Measurements from ENCODE around the gene ZFYVE21. TPM values are rescaled to one million over a fixed set of nuclear protein-coding genes. Genes with fewer than 3 reads are reported as not detected.
A peak's percentile ranks its signal among the peaks of the same experiment; 100 is the strongest.

Gene ZFYVE21
- total and polyA plus RNA-seq, 7 donors = 14.0 to 27.1 (median 19.9) TPM

- no peak for TF ChIP-seq CTCF (IDR thresholded peaks at IDR 0.05)
- peak overlapping the region; percentile 39 for H3K27ac ChIP-seq
- H3K36me3 ChIP-seq (ENCODE audit: insufficient read depth in 1 of 2, low read depth in 1 of 2) = peaks cover 0 to 74% of the 10 kb centered on the region in 2 donors
- peak; percentile 67 to 80 for DNase-seq
- WGBS, 3 donors = 46 to 66% (median 51%) methylated on average over 15 of the region's 15 CpGs
- peak; percentile 89 to 91 (median 90) for ATAC-seq
- H3K4me3 ChIP-seq = no peak overlapping the region
- intact Hi-C loops (cut with DNase I) = no loop called here
- no peaks in the 10 kb centered on the region for H3K9me3 ChIP-seq
- peaks cover 20% of the 10 kb centered on the region for H3K4me1 ChIP-seq
- no peaks in the 10 kb centered on the region for H3K27me3 ChIP-seq (ENCODE audit: insufficient read depth in 3 of 3, low read length in 2 of 3)
Observed at GRCh38 chr14:103730490-103731035, 15.0 kb downstream of the ZFYVE21 start.

- ATAC-seq (no peak), DNase-seq (peak in 1 of 2 donors; percentile 6)
- WGBS, 3 donors = 91 to 93% (median 91%) methylated on average over 15 of the region's 15 CpGs
- TF ChIP-seq CTCF (IDR thresholded peaks at IDR 0.05) = no peak
- no peak overlapping the region for H3K4me3 ChIP-seq
- peaks cover 20% of the 10 kb centered on the region for H3K4me1 ChIP-seq
- H3K9me3 ChIP-seq = no peaks in the 10 kb centered on the region
- peaks cover 0 to 76% of the 10 kb centered on the region in 2 donors for H3K36me3 ChIP-seq (ENCODE audit: insufficient read depth in 1 of 2, low read depth in 1 of 2)
- no peak overlapping the region for H3K27ac ChIP-seq
- intact Hi-C loops (cut with DNase I) = no loop called here
- no peaks in the 10 kb centered on the region for H3K27me3 ChIP-seq (ENCODE audit: insufficient read depth in 3 of 3, low read length in 2 of 3)
Observed at GRCh38 chr14:103731481-103731880, 15.9 kb downstream of the ZFYVE21 start.

- intact Hi-C loops (cut with DNase I) = no loop called here
- Histone ChIP-seq H3K4me3 (no peak overlapping the region), H3K27me3 (ENCODE audit: insufficient read depth in 3 of 3, low read length in 2 of 3) (no peaks in the 10 kb centered on the region), H3K9me3 (no peaks in the 10 kb centered on the region), H3K27ac (no peak overlapping the region), H3K4me1 (peaks cover 20% of the 10 kb centered on the region), H3K36me3 (ENCODE audit: insufficient read depth in 1 of 2, low read depth in 1 of 2) (peaks cover 0 to 80% of the 10 kb centered on the region in 2 donors)
- no peak for TF ChIP-seq CTCF (IDR thresholded peaks at IDR 0.05)
- DNase-seq (peak in 1 of 2 donors; percentile 50), ATAC-seq (peak in 1 of 4 donors; percentile 34)
- WGBS, 3 donors = 84 to 89% (median 84%) methylated on average over 21 to 24 of the region's 24 CpGs
Observed at GRCh38 chr14:103731916-103732867, 16.6 kb downstream of the ZFYVE21 start.

- no peak for TF ChIP-seq CTCF (IDR thresholded peaks at IDR 0.05)
- Histone ChIP-seq H3K4me1 (peaks cover 20% of the 10 kb centered on the region), H3K27me3 (ENCODE audit: insufficient read depth in 3 of 3, low read length in 2 of 3) (no peaks in the 10 kb centered on the region), H3K4me3 (no peak overlapping the region), H3K9me3 (no peaks in the 10 kb centered on the region), H3K27ac (no peak overlapping the region), H3K36me3 (ENCODE audit: insufficient read depth in 1 of 2, low read depth in 1 of 2) (peaks cover 0 to 82% of the 10 kb centered on the region in 2 donors)
- 82 to 92% (median 84%) methylated on average over 9 of the region's 9 CpGs for WGBS, 3 donors
- intact Hi-C loops (cut with DNase I) = no loop called here
- DNase-seq = no peak
- no peak for ATAC-seq
Observed at GRCh38 chr14:103732868-103733620, 17.4 kb downstream of the ZFYVE21 start.
